ELF-1 (cell line): ENCODE results near the gene CCT2.
A peak's percentile ranks its signal among the peaks of the same experiment; 100 is the strongest.
"Not testable (repeated sequence)": the region's sequence is repeated elsewhere in the genome, so short reads cannot be mapped to it uniquely, and the experiment has no call there.

ENCODE experiments used
- DNase-seq: peaks from one replicate; pipeline ENCODE4 v3.0.0-alpha.2; 2016; ENCODE audit warnings: low read depth, low spot score

The CCT2 gene

GRCh38 chr12:69588527-69588926 lies 3.3 kb downstream of the CCT2 start:
- no peak for DNase-seq

- no peak for DNase-seq
These were observed 3.8 kb downstream of the CCT2 start for GRCh38 chr12:69589082-69589481.

- no peak for DNase-seq
These were observed 10.4 kb downstream of the CCT2 start for GRCh38 chr12:69595689-69596088.

GRCh38 chr12:69598174-69598753 lies 13.0 kb downstream of the CCT2 start:
- DNase-seq, result no peak

- DNase-seq, result no peak
These were observed 15.5 kb downstream of the CCT2 start for GRCh38 chr12:69600804-69601203.

GRCh38 chr12:69601962-69602685 lies 16.9 kb downstream of the CCT2 start:
- DNase-seq, result no peak

- DNase-seq, result no peak
These were observed 17.7 kb downstream of the CCT2 start for GRCh38 chr12:69602954-69603353.

- DNase-seq, result not testable (repeated sequence)
These were observed 18.3 kb downstream of the CCT2 start for GRCh38 chr12:69603556-69603955.

- DNase-seq, result not testable (repeated sequence)
These were observed 19.0 kb downstream of the CCT2 start for GRCh38 chr12:69604275-69604674.

GRCh38 chr12:69608114-69608513 lies 22.9 kb downstream of the CCT2 start:
- DNase-seq, result no peak

- no peak for DNase-seq
These were observed 24.9 kb downstream of the CCT2 start for GRCh38 chr12:69610126-69610525.

- peak; percentile 8 for DNase-seq
These were observed 25.5 kb downstream of the CCT2 start, which contains the start of gene LRRC10 for GRCh38 chr12:69610729-69611128. LRRC10 (minus strand) TSS chr12:69610907; CDS start chr12:69610838, 69 bp downstream.

- no peak for DNase-seq
These were observed 28.1 kb downstream of the CCT2 start for GRCh38 chr12:69613351-69613750.

- DNase-seq, result no peak
These were observed 30.8 kb downstream of the CCT2 start for GRCh38 chr12:69616025-69616424.

- DNase-seq, result no peak
These were observed 33.8 kb downstream of the CCT2 start for GRCh38 chr12:69619050-69619449.

GRCh38 chr12:69620077-69620476 lies 34.8 kb downstream of the CCT2 start:
- no peak for DNase-seq

- DNase-seq, result no peak
These were observed 35.7 kb downstream of the CCT2 start for GRCh38 chr12:69620921-69621320.

GRCh38 chr12:69621551-69621950 lies 36.3 kb downstream of the CCT2 start:
- DNase-seq, result no peak

- DNase-seq, result no peak
These were observed 38.7 kb downstream of the CCT2 start for GRCh38 chr12:69623970-69624369.

GRCh38 chr12:69627501-69627900 lies 42.2 kb downstream of the CCT2 start:
- no peak for DNase-seq

- DNase-seq, result no peak
These were observed 44.9 kb downstream of the CCT2 start for GRCh38 chr12:69630191-69630590.

- DNase-seq, result no peak
These were observed 47.8 kb downstream of the CCT2 start for GRCh38 chr12:69633061-69633460.

GRCh38 chr12:69639400-69640016 lies 54.2 kb downstream of the CCT2 start:
- DNase-seq, result peak; percentile 80
